Left ventricle myocardium inferior (tissue), 1 donor: ENCODE measurements around the gene MAGI2. TPM values are rescaled to one million over a fixed set of nuclear protein-coding genes. Genes with fewer than 3 reads are reported as not detected.

Source experiments
- DNase-seq: peaks from one replicate; pipeline ENCODE4 v3.0.0-alpha.2; 2020
- H3K27ac ChIP-seq: fragments of 200-600 bp; replicated peaks from 2 replicates; pipeline ENCODE4 v1.8.0; 2021
- H3K27me3 ChIP-seq: fragments of 200-600 bp; 2 replicates; pipeline ENCODE4 v1.8.0; 2021; ENCODE audit warnings: low read depth
- H3K36me3 ChIP-seq: fragments of 200-600 bp; 2 replicates; pipeline ENCODE4 v1.8.0; 2021
- H3K4me1 ChIP-seq: fragments of 200-600 bp; 2 replicates; pipeline ENCODE4 v1.8.0; 2021
- H3K4me3 ChIP-seq: fragments of 200-600 bp; 2 replicates; pipeline ENCODE4 v1.8.0; 2021; ENCODE audit warnings: mild to moderate bottlenecking, moderate library complexity
- H3K9me3 ChIP-seq: fragments of 200-600 bp; replicated peaks from 2 replicates; pipeline ENCODE4 v1.8.0; 2021
- intact Hi-C: fragments of 100-400 bp; cut with micrococcal nuclease; formaldehyde crosslinking; loops from one replicate; pipeline ENCODE4 v1.11.0; 2022
- total RNA-seq: library from RNA; stranded (reverse); fragmentation: NEBNext Ultra II Directional; extraction: Animal tissue kit (Norgen Biotek cat#: 25700); gene quantifications from one replicate; pipeline ENCODE4 v1.2.1, GENCODE V29; 2021
- TF ChIP-seq, protein P1 (sequence below): fragments of 200-600 bp; IDR thresholded peaks from 2 replicates; pipeline ENCODE4 v1.8.0; 2021; ENCODE audit warnings: antibody characterized with exemption, mild to moderate bottlenecking, borderline replicate concordance
- donor health status: DM: no; HTN: yes; CAD: no; lungs with severe emphysema.

MAGI2 gene
- total RNA-seq, 1 donor from 2014 or later: 4.5 TPM

DNA sequence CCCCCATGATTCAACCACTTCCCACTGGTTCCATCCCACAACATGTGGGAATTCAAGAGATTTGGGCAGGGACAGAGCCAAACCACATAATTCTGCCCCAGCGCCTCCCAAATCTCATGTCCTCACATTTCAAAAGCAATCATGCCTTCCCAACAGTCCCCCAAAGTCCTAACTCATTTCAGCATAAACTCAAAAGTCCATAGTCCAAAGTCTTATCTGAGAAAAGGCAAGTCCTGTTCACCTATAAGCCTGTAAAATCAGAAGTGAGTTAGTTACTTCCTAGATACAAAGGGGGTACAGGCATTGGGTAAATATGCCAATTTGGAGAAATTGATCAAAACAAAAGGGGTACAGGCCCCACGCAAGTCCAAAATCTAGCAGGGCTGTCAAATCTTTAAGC lies 272.9 kb downstream of the MAGI2 start:
- DNase-seq: no peak
- no peaks in the 10 kb centered on the region for H3K27me3 ChIP-seq
- peaks cover 13% of the 10 kb centered on the region for H3K9me3 ChIP-seq
- intact Hi-C loops: no loop called here
- H3K4me1 ChIP-seq: no peaks in the 10 kb centered on the region
- H3K27ac ChIP-seq: no peak overlapping the region
- H3K4me3 ChIP-seq: no peak overlapping the region
- TF ChIP-seq, protein P1, sequence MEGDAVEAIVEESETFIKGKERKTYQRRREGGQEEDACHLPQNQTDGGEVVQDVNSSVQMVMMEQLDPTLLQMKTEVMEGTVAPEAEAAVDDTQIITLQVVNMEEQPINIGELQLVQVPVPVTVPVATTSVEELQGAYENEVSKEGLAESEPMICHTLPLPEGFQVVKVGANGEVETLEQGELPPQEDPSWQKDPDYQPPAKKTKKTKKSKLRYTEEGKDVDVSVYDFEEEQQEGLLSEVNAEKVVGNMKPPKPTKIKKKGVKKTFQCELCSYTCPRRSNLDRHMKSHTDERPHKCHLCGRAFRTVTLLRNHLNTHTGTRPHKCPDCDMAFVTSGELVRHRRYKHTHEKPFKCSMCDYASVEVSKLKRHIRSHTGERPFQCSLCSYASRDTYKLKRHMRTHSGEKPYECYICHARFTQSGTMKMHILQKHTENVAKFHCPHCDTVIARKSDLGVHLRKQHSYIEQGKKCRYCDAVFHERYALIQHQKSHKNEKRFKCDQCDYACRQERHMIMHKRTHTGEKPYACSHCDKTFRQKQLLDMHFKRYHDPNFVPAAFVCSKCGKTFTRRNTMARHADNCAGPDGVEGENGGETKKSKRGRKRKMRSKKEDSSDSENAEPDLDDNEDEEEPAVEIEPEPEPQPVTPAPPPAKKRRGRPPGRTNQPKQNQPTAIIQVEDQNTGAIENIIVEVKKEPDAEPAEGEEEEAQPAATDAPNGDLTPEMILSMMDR: no peak
- H3K36me3 ChIP-seq: no peaks in the 10 kb centered on the region

DNA sequence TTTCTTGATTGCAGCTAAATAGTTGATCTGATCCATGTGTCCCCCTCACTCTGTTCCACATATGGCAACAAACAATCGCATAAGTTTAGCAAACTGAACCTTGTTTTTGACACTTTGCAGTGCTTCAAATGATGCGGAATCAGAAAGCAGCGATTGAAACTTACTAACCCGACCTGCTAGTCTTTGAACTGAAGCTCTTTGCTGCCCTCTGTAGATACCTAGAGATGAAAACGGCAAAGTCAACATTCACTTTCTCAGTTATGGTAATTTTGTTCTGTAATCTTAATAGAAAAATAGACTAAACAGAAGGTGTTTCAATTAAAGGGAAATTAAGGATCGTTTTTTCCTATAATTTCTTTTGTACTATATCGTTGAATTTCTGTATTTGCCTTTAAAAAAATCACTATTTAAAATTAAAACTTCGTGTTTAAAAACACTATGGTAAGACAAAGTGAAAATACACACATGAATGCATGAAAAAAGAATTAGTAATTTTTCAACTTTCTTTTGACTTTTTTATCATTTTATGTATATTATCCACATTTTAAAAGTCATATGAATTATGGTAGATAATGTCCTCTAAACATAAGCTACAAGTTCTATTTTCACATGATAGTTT lies 276.5 kb downstream of the MAGI2 start:
- no peaks in the 10 kb centered on the region for H3K4me1 ChIP-seq
- no peak overlapping the region for H3K27ac ChIP-seq
- intact Hi-C loops: no loop called here
- H3K4me3 ChIP-seq: no peak overlapping the region
- TF ChIP-seq, protein P1: peak; percentile 62
- H3K9me3 ChIP-seq: peaks cover 13% of the 10 kb centered on the region
- H3K27me3 ChIP-seq: no peaks in the 10 kb centered on the region
- no peaks in the 10 kb centered on the region for H3K36me3 ChIP-seq
- no peak for DNase-seq

DNA sequence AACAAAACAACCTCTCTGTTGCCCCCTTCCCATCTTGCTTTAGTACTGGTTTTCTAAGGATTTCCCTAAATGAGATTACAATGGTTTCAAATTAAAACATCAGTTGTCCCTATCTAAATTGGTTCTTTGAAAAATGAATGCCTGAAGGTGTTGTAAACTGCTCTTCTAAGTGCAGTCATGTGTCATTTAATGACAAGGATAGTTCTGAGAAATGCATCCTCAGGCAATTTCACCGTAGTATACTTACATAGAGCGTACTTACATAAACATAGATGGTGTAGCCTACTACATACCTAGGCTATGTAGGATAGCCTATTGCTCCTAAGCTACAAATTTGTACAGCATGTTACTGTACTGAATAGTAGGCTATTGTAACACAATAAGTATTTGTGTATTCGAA lies 278.1 kb downstream of the MAGI2 start:
- intact Hi-C loops: no loop called here
- Histone ChIP-seq H3K9me3 (peaks cover 12% of the 10 kb centered on the region), H3K36me3 (no peaks in the 10 kb centered on the region), H3K4me3 (no peak overlapping the region), H3K4me1 (no peaks in the 10 kb centered on the region), H3K27ac (no peak overlapping the region), H3K27me3 (no peaks in the 10 kb centered on the region)
- TF ChIP-seq, protein P1: no peak
- no peak for DNase-seq

DNA sequence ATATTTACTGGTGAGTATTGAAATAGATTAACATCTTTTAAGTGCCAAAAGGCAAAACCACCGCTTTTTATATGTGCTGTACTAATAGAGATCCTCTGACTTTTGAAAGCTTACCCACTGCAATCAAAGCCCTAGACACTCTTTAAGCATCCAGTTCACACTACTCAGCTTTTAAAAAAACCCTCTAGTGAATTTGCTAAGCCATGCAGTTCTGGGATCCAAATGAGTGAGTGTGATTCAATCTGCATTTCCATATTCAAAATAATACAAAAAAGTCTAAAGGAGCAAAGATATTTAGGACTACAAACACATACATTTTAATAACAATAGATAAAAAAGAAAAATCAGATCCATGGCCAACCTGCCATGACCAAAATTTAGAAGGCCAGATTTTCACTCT lies 288.2 kb downstream of the MAGI2 start:
- no peaks in the 10 kb centered on the region for H3K9me3 ChIP-seq
- H3K4me3 ChIP-seq: no peak overlapping the region
- TF ChIP-seq, protein P1: no peak
- no peaks in the 10 kb centered on the region for H3K27me3 ChIP-seq
- intact Hi-C loops: no loop called here
- H3K36me3 ChIP-seq: no peaks in the 10 kb centered on the region
- DNase-seq: no peak
- peaks cover 10% of the 10 kb centered on the region for H3K4me1 ChIP-seq
- no peak overlapping the region for H3K27ac ChIP-seq

DNA sequence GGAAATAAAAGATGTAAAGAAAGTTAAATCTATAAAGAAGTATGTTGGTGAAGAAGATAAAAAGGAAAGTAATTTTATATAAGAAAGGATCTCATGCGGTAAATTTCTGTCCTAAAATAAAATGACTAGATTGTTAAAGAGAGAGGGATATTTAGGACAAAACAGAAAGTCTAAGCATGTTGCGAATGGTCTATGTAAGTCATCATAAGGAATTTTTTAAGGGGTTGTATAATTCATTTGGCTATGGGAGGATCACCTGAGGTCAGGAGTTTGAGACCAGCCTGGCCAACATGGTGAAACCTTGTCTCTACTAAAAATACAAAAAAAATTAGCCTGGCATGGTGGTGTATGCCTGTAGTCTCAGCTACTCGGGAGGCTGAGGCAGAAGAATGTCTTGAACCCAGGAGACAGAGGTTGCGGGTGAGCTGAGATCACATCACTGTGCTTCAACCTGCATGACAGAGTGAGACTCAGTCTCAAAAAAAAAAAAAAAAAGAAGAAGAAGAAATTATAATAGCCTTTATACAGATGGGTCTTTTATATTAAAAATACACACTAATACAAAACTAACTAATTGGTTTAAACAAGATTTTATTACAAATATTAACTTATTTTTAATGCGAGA lies 294.3 kb downstream of the MAGI2 start:
- H3K27me3 ChIP-seq: no peaks in the 10 kb centered on the region
- peaks cover 10% of the 10 kb centered on the region for H3K4me1 ChIP-seq
- H3K36me3 ChIP-seq: no peaks in the 10 kb centered on the region
- no peak overlapping the region for H3K4me3 ChIP-seq
- TF ChIP-seq, protein P1: no peak
- intact Hi-C loops: no loop called here
- DNase-seq: no peak
- H3K9me3 ChIP-seq: peaks cover 6% of the 10 kb centered on the region
- no peak overlapping the region for H3K27ac ChIP-seq
